Measurements from ENCODE around the gene BSG. TPM values are rescaled to one million over a fixed set of nuclear protein-coding genes. Genes with fewer than 3 reads are reported as not detected.

Gene BSG
- polyA plus RNA-seq, 1 donor from 2014 or later = 209 TPM

- Histone ChIP-seq H3K4me3 (ENCODE audit: low read length) (peak overlapping the region; percentile 99), H3K79me2 (replicated peaks; ENCODE audit: insufficient read depth, low read length) (peaks cover 30% of the 10 kb centered on the region), H3K9ac (ENCODE audit: low read length) (no peak overlapping the region), H3K36me3 (ENCODE audit: insufficient read depth, low read length) (no peaks in the 10 kb centered on the region), H3F3A (ENCODE audit: insufficient read depth, low read length, poor library complexity, severe bottlenecking) (no peaks in the 10 kb centered on the region), H3K27ac (ENCODE audit: low read length) (no peak overlapping the region), H3K9me3 (ENCODE audit: low read length) (no peaks in the 10 kb centered on the region), H2AFZ (ENCODE audit: low read depth, low read length) (no peak overlapping the region), H3K9me2 (ENCODE audit: insufficient read depth, low read length) (no peaks in the 10 kb centered on the region), H4K20me1 (ENCODE audit: insufficient read depth) (peaks cover 2% of the 10 kb centered on the region), H3K4me2 (ENCODE audit: low read length) (no peak overlapping the region), H3K27me3 (ENCODE audit: insufficient read depth, low read depth, low read length) (no peaks in the 10 kb centered on the region)
- TF ChIP-seq TAF1 (IDR thresholded peaks at IDR 0.05; ENCODE audit: low read depth) (no peak), POLR2AphosphoS5 (IDR thresholded peaks at IDR 0.05) (no peak), MXI1 (conservative IDR thresholded peaks at IDR 0.05; ENCODE audit: poor library complexity, severe bottlenecking) (no peak), EP300 (conservative IDR thresholded peaks at IDR 0.05; ENCODE audit: poor library complexity, severe bottlenecking) (no peak), REST (IDR thresholded peaks at IDR 0.05; ENCODE audit: borderline replicate concordance) (no peak), RAD21 (conservative IDR thresholded peaks at IDR 0.05) (no peak), EZH2 (IDR thresholded peaks at IDR 0.05; ENCODE audit: borderline replicate concordance, insufficient read depth, low read length, poor library complexity, severe bottlenecking) (no peak), CTCF (IDR thresholded peaks at IDR 0.05; ENCODE audit: poor library complexity, severe bottlenecking) (no peak), SMC3 (conservative IDR thresholded peaks at IDR 0.05; ENCODE audit: poor library complexity) (no peak)
Observed at GRCh38 chr19:570937-571565, 1.3 kb upstream of the BSG start.

GRCh38 chr19:571566-571974 lies 826 bp upstream of the BSG start:
- H4K20me1 ChIP-seq (ENCODE audit: insufficient read depth) = peaks cover 4% of the 10 kb centered on the region
- no peak overlapping the region for H2AFZ ChIP-seq (ENCODE audit: low read depth, low read length)
- no peak overlapping the region for H3K9ac ChIP-seq (ENCODE audit: low read length)
- no peaks in the 10 kb centered on the region for H3K36me3 ChIP-seq (ENCODE audit: insufficient read depth, low read length)
- H3K4me2 ChIP-seq (ENCODE audit: low read length) = peak overlapping the region; percentile 51
- H3F3A ChIP-seq (ENCODE audit: insufficient read depth, low read length, poor library complexity, severe bottlenecking) = no peaks in the 10 kb centered on the region
- H3K4me3 ChIP-seq (ENCODE audit: low read length) = peak overlapping the region; percentile 99
- H3K9me2 ChIP-seq (ENCODE audit: insufficient read depth, low read length) = no peaks in the 10 kb centered on the region
- peaks cover 34% of the 10 kb centered on the region for H3K79me2 ChIP-seq (replicated peaks; ENCODE audit: insufficient read depth, low read length)
- H3K27ac ChIP-seq (ENCODE audit: low read length) = no peak overlapping the region
- no peak for TF ChIP-seq POLR2AphosphoS5 (IDR thresholded peaks at IDR 0.05)
- TF ChIP-seq RAD21 (conservative IDR thresholded peaks at IDR 0.05) = no peak
- TF ChIP-seq TAF1 (IDR thresholded peaks at IDR 0.05; ENCODE audit: low read depth) = no peak
- no peak for TF ChIP-seq REST (IDR thresholded peaks at IDR 0.05; ENCODE audit: borderline replicate concordance)
- no peak for TF ChIP-seq EZH2 (IDR thresholded peaks at IDR 0.05; ENCODE audit: borderline replicate concordance, insufficient read depth, low read length, poor library complexity, severe bottlenecking)
- TF ChIP-seq SMC3 (conservative IDR thresholded peaks at IDR 0.05; ENCODE audit: poor library complexity) = no peak
- TF ChIP-seq MXI1 (conservative IDR thresholded peaks at IDR 0.05; ENCODE audit: poor library complexity, severe bottlenecking) = no peak
- TF ChIP-seq CTCF (IDR thresholded peaks at IDR 0.05; ENCODE audit: poor library complexity, severe bottlenecking) = no peak
- TF ChIP-seq EP300 (conservative IDR thresholded peaks at IDR 0.05; ENCODE audit: poor library complexity, severe bottlenecking) = no peak
- H3K27me3 ChIP-seq (ENCODE audit: insufficient read depth, low read depth, low read length) = no peaks in the 10 kb centered on the region
- no peaks in the 10 kb centered on the region for H3K9me3 ChIP-seq (ENCODE audit: low read length)

Data from neural cell (in vitro differentiated cells).